Measurements from ENCODE around the gene NRROS.

Gene NRROS

GRCh38 chr3:196694202-196694638 is 54.7 kb downstream of the NRROS start:
- DNase-seq = no peak
- H3K27ac ChIP-seq = no peak overlapping the region
- no peaks in the 10 kb centered on the region for H3K27me3 ChIP-seq (ENCODE audit: insufficient read depth, low read depth, severe bottlenecking)
- H3K4me3 ChIP-seq (ENCODE audit: low read depth, low read length) = no peak overlapping the region
- TF ChIP-seq CTCF (IDR thresholded peaks at IDR 0.05; ENCODE audit: low read depth, low read length) = no peak
- H3K9me3 ChIP-seq (ENCODE audit: severe bottlenecking) = no peaks in the 10 kb centered on the region
- no peaks in the 10 kb centered on the region for H3K36me3 ChIP-seq

- H3K4me3 ChIP-seq (ENCODE audit: low read depth, low read length) = no peak overlapping the region
- DNase-seq = no peak
- no peak overlapping the region for H3K27ac ChIP-seq
- no peak for TF ChIP-seq CTCF (IDR thresholded peaks at IDR 0.05; ENCODE audit: low read depth, low read length)
- H3K27me3 ChIP-seq (ENCODE audit: insufficient read depth, low read depth, severe bottlenecking) = no peaks in the 10 kb centered on the region
- no peaks in the 10 kb centered on the region for H3K36me3 ChIP-seq
- H3K9me3 ChIP-seq (ENCODE audit: severe bottlenecking) = no peaks in the 10 kb centered on the region
Measured at GRCh38 chr3:196694941-196695848, 55.7 kb downstream of the NRROS start.

- DNase-seq = no peak
- Histone ChIP-seq H3K36me3 (no peaks in the 10 kb centered on the region), H3K4me3 (ENCODE audit: low read depth, low read length) (no peak overlapping the region), H3K9me3 (ENCODE audit: severe bottlenecking) (no peaks in the 10 kb centered on the region), H3K27ac (no peak overlapping the region), H3K27me3 (ENCODE audit: insufficient read depth, low read depth, severe bottlenecking) (no peaks in the 10 kb centered on the region)
- TF ChIP-seq CTCF (IDR thresholded peaks at IDR 0.05; ENCODE audit: low read depth, low read length) = no peak
Measured at GRCh38 chr3:196695849-196696226, 56.3 kb downstream of the NRROS start.

- no peaks in the 10 kb centered on the region for H3K36me3 ChIP-seq
- no peak overlapping the region for H3K4me3 ChIP-seq (ENCODE audit: low read depth, low read length)
- H3K27me3 ChIP-seq (ENCODE audit: insufficient read depth, low read depth, severe bottlenecking) = no peaks in the 10 kb centered on the region
- TF ChIP-seq CTCF (IDR thresholded peaks at IDR 0.05; ENCODE audit: low read depth, low read length) = no peak
- H3K9me3 ChIP-seq (ENCODE audit: severe bottlenecking) = no peaks in the 10 kb centered on the region
- H3K27ac ChIP-seq = no peak overlapping the region
- DNase-seq = no peak
Measured at GRCh38 chr3:196697270-196697669, 57.8 kb downstream of the NRROS start.

GRCh38 chr3:196699749-196700148 is 60.3 kb downstream of the NRROS start:
- no peaks in the 10 kb centered on the region for H3K27me3 ChIP-seq (ENCODE audit: insufficient read depth, low read depth, severe bottlenecking)
- H3K9me3 ChIP-seq (ENCODE audit: severe bottlenecking) = no peaks in the 10 kb centered on the region
- no peak overlapping the region for H3K27ac ChIP-seq
- TF ChIP-seq CTCF (IDR thresholded peaks at IDR 0.05; ENCODE audit: low read depth, low read length) = no peak
- H3K36me3 ChIP-seq = no peaks in the 10 kb centered on the region
- H3K4me3 ChIP-seq (ENCODE audit: low read depth, low read length) = no peak overlapping the region
- DNase-seq = no peak

Data from WERI-Rb-1 (cell line).